Heart left ventricle (tissue), 16 donors: ENCODE measurements around the gene RABL6. TPM values are rescaled to one million over a fixed set of nuclear protein-coding genes. Genes with fewer than 3 reads are reported as not detected.
A peak's percentile ranks its signal among the peaks of the same experiment; 100 is the strongest.
"Not testable (repeated sequence)": the region's sequence is repeated elsewhere in the genome, so short reads cannot be mapped to it uniquely, and the experiment has no call there.

Experiments used
- ATAC-seq, 4 donors: fragments of 200-7000 bp; cut with Tn5 transposase; one replicate each; pipeline ENCODE4 v1.9.1; 2020 to 2022; ENCODE audit warnings: moderate library complexity in 4 of 4, mild to moderate bottlenecking in 3 of 4, moderate number of reproducible peaks in 1 of 4
- DNase-seq, 5 donors: peaks; one replicate each; pipeline ENCODE4 v3.0.0-alpha.2; 2020
- H3K27ac ChIP-seq, 12 donors: fragments of 200-600 bp; sonication (generic) in 4 of 12; one replicate each; pipeline versions ENCODE4 v1.5.0 to v1.8.0; 2016 to 2022; ENCODE audit warnings: mild to moderate bottlenecking in 2 of 12
- H3K27me3 ChIP-seq, 9 donors: fragments of 200-600 bp; sonication (generic) in 2 of 9; one replicate each; pipeline versions ENCODE4 v1.5.1 to v1.8.0; 2016 to 2022; ENCODE audit warnings: mild to moderate bottlenecking in 3 of 9
- H3K36me3 ChIP-seq, 9 donors: fragments of 200-600 bp; sonication (generic) in 2 of 9; one replicate each; pipeline versions ENCODE4 v1.5.0 to v1.8.0; 2018 to 2022; ENCODE audit warnings: mild to moderate bottlenecking in 2 of 9
- H3K4me1 ChIP-seq, 12 donors: fragments of 200-600 bp; sonication (generic) in 4 of 12; one replicate each; pipeline versions ENCODE4 v1.5.0 to v1.8.0; 2016 to 2022; ENCODE audit warnings: mild to moderate bottlenecking in 3 of 12
- H3K4me3 ChIP-seq, 12 donors: fragments of 200-600 bp; sonication (generic) in 4 of 12; one replicate each; pipeline versions ENCODE4 v1.5.0 to v1.8.0; 2017 to 2022; ENCODE audit warnings: mild to moderate bottlenecking in 9 of 12, moderate library complexity in 4 of 12
- H3K9me3 ChIP-seq, 12 donors: fragments of 200-600 bp; sonication (generic) in 4 of 12; one replicate each; pipeline versions ENCODE4 v1.5.0 to v1.8.0; 2016 to 2022; ENCODE audit warnings: mild to moderate bottlenecking in 1 of 12
- POLR2A ChIP-seq, 2 donors: fragments of 450-650 bp; IDR thresholded peaks; one replicate each; pipeline ENCODE4 v1.6.1; 2017; ENCODE audit warnings: antibody characterized with exemption in 2 of 2, mild to moderate bottlenecking in 2 of 2, moderate library complexity in 2 of 2
- WGBS, 4 donors: extraction: QIAGEN DNeasy Blood & Tissue Kit in 2 of 4; methylation state at CpG; one replicate each; pipeline versions ENCODE4 v1.1.5 to v1.1.7; 2013 to 2018; 5-methylcytosine and 5-hydroxymethylcytosine counted together
- intact Hi-C, 10 donors: fragments of 100-400 bp; cut with DNase I; formaldehyde crosslinking; loops; one replicate each; pipeline versions ENCODE4 v1.11.1 to v1.14.2; 2022
- polyA plus RNA-seq, 2 donors: library from polyadenylated mRNA; stranded (reverse); fragments of 200-250 nt; gene quantifications; one replicate each; pipeline ENCODE4 v1.2.3, GENCODE V29; 2013
- total RNA-seq, 9 donors: library from RNA; depleted of rRNA in 2 of 9; stranded (reverse); fragments of >200 nt in 2 of 9; fragmentation: NEBNext Ultra II Directional in 3 of 9; extraction: Animal tissue kit (Norgen Biotek cat#: 25700) in 3 of 9; gene quantifications; one replicate each; pipeline versions ENCODE4 v1.1.0 to v1.2.4, GENCODE V29; 2016 to 2023
- TF ChIP-seq, protein P1 (sequence below), 12 donors: fragments of 200-600 bp; sonication (generic) in 4 of 12; IDR thresholded peaks; one replicate each; pipeline versions ENCODE4 v1.5.0 to v1.8.0; 2018 to 2022; ENCODE audit warnings: antibody characterized with exemption in 12 of 12, mild to moderate bottlenecking in 5 of 12
- donor health status: ischemic (EF 13 %, LVEDD 7.1; RV severe dilation, severe dysfunction).
- donor health status: healthy with polysubstance abuse.
- donor health status: DM: no; HTN: yes; CAD: no.
- donor health status: DM: no; HTN: no; CAD: no.
- donor health status: ischemic (EF 25% LVEDD 6.9; RV normal size, moderate dysfunction).
- donor health status: ischemic (EF 25% LVEDD 5.7; RV mildly dilated, moderate dysfunction).
- donor health status: healthy.
- donor health status: DM: yes; HTN: yes; CAD: no.
- donor health status: ischemic (EF 35%, LVEDD 5.7; RV mildly dilated, moderate dysfunction).
- donor health status: nonischemic (EF 11% LVEDD 7.7; RV severe dilation, severe dysfunction).
- donor health status: DM: yes; HTN: yes; CAD: no.
- donor health status: PGD.
- donor health status: ischemic (EF 29% LVEDD 5.4; RV normal size, mild dysfunction).
- donor health status: nonischemic (EF 23%, LVEDD 6.1; RV moderate dilation, normal function).

RABL6 gene
- total and polyA plus RNA-seq, 11 donors = 59.4 to 90.8 (median 71.6) TPM

DNA sequence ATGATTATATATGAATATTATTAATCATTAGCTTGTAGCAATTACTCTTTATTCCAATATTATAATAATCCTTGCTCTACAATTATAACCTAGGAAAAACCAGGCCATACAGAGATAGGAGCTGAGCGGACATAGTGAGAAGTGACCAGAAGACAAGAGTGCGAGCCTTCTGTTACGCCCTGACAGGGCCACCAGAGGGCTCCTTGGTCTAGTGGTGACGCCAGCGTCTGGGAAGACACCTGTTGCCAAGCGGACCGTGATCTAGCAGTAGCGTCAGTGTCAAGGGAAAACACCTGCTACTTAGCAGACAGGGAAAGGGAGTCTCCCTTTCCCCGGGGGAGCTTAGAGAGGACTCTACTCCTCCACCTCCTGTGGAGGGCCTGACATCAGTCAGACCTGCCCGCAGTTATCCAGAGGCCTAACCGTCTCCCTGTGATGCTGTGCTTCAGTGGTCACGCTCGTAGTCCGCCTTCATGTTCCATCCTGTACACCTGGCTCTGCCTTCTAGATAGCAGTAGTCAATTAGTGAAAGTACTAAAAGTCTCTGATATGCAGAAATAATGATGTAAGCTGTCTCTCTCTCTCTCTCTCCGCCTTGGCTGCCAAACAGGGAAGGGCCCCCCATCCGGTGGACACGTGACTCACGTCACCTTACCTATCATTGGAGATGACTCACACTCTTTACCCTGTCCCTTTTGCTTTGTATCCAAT, 41.2 kb upstream of the RABL6 start:
- H3K27ac ChIP-seq, intact Hi-C loops, H3K36me3 ChIP-seq, H3K4me1 ChIP-seq, ATAC-seq, H3K4me3 ChIP-seq, H3K27me3 ChIP-seq, H3K9me3 ChIP-seq: not testable (repeated sequence)
- 37 to 63% (median 47%) methylated on average over 12 to 18 of the region's 18 CpGs for WGBS, 4 donors
- TF ChIP-seq, protein P1, sequence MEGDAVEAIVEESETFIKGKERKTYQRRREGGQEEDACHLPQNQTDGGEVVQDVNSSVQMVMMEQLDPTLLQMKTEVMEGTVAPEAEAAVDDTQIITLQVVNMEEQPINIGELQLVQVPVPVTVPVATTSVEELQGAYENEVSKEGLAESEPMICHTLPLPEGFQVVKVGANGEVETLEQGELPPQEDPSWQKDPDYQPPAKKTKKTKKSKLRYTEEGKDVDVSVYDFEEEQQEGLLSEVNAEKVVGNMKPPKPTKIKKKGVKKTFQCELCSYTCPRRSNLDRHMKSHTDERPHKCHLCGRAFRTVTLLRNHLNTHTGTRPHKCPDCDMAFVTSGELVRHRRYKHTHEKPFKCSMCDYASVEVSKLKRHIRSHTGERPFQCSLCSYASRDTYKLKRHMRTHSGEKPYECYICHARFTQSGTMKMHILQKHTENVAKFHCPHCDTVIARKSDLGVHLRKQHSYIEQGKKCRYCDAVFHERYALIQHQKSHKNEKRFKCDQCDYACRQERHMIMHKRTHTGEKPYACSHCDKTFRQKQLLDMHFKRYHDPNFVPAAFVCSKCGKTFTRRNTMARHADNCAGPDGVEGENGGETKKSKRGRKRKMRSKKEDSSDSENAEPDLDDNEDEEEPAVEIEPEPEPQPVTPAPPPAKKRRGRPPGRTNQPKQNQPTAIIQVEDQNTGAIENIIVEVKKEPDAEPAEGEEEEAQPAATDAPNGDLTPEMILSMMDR (IDR thresholded peaks at IDR 0.05) = peak; percentile 17 to 45 (median 40)
- peak in 4 of 5 donors; percentile 40 to 73 (median 60) for DNase-seq

DNA sequence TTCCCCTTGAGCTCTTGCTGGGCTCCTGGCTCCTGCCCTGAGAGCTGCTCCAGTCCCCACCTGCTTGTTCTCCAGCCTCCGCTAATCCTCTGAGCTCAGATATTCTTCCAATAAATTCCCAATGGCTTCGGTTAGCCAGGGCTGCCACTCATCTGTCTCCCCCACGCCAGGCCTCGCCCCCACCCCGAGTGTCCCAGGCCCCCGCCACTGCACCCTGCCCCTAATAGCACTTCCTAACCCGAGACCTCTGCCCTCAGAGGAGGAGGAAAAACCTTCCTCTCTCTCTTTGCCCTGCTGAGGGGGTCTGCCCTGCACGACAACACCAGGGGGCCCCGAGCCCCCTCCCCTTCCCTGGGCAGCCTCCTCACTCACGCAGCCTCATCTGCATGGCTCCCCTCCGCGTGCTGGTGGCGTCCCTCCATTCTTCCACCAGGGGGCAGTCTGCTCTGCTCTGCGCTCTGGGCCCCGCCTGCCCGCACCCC, 38.0 kb upstream of the RABL6 start:
- peak in 2 of 4 donors; percentile 48 to 52 for ATAC-seq

DNA sequence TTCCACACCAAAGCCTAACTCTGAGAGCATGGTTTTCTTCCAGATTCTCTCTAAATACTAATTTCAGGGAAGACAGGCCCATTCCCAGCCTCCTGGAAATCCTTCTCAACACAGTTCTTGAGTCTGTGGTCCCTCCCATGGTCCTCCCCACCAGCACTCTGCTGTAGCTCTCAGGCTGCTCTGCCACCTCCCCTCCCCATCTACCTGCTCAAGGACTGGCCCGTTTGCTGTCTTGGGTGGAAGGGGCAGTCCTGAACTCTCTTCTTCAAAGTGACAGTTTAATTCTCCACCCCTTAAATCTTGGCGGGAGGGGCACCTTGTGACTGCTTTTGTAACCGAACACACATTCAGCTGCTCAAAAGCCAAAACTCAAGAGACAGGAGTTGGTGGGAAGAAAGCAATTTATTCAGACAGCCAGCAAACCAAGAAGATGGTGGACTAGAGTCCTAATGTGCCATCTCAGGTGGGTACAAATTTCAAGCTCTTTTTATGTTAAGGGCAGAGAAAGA, 35.8 kb upstream of the RABL6 start:
- no peak overlapping the region for H3K27ac ChIP-seq
- no peak for TF ChIP-seq POLR2A (IDR thresholded peaks at IDR 0.05)
- TF ChIP-seq, protein P1 (IDR thresholded peaks at IDR 0.05) = no peak

More for the DNA sequence above, 38.0 kb upstream of the RABL6 start:
- WGBS, 4 donors = 10 to 23% (median 12%) methylated on average over 9 to 16 of the region's 16 CpGs
- H3K27ac ChIP-seq = no peak overlapping the region
- no peak overlapping the region for H3K4me3 ChIP-seq
- no peaks in the 10 kb centered on the region for H3K36me3 ChIP-seq
- intact Hi-C loops = no loop called here
- H3K27me3 ChIP-seq = peaks cover 0 to 7% (median 0%) of the 10 kb centered on the region in 9 donors
- peak in 1 of 5 donors; percentile 22 for DNase-seq
- peaks cover 0 to 4% (median 0%) of the 10 kb centered on the region in 12 donors for H3K4me1 ChIP-seq
- H3K9me3 ChIP-seq = peaks cover 0 to 9% (median 5%) of the 10 kb centered on the region in 12 donors
- TF ChIP-seq, protein P1 (IDR thresholded peaks at IDR 0.05) = peak; percentile 23 to 50 (median 36)
- no peak for TF ChIP-seq POLR2A (IDR thresholded peaks at IDR 0.05)

DNA sequence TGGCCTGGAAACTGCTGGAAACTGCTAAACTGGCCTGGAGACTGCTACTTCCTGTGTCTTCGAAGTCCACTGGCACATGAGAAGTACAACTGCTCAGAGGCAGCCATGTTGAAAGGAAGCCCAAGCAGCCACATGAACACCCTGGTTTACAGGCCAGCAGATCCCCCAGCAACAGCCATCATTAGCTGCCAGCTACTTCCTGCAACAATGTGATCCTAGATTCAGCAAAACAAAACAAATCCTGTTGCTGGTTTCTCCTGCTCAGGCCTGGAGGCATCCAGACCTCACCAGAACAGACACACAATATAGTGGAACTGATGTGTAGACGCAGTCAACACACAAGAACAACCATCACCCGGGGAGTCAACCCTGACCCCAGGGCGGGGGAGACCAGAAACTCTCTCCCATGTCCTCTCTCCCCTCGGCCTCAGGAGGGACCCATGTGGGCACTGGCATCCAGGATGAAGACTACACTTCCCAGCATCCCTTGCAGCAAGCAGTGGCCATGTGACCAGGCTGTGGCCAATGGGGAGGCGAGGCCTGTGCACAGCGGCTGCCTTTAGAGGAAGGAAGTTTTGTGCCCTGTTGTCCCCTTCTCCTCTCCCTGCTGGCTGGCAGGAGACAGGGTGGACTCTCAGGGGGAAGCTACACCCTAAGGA, 34.2 kb upstream of the RABL6 start:
- peaks cover 0 to 9% (median 5%) of the 10 kb centered on the region in 12 donors for H3K9me3 ChIP-seq
- no peak for DNase-seq
- H3K27me3 ChIP-seq = no peaks in the 10 kb centered on the region
- TF ChIP-seq, protein P1 (IDR thresholded peaks at IDR 0.05) = no peak
- TF ChIP-seq POLR2A (IDR thresholded peaks at IDR 0.05) = no peak
- no peaks in the 10 kb centered on the region for H3K36me3 ChIP-seq
- peak in 3 of 4 donors; percentile 42 to 69 (median 49) for ATAC-seq
- H3K4me3 ChIP-seq = no peak overlapping the region
- no peak overlapping the region for H3K27ac ChIP-seq
- WGBS, 4 donors = 78 to 87% (median 85%) methylated on average over 7 of the region's 7 CpGs
- H3K4me1 ChIP-seq = no peaks in the 10 kb centered on the region
- intact Hi-C loops = no loop called here

More for the DNA sequence above, 35.8 kb upstream of the RABL6 start:
- ATAC-seq (no peak), DNase-seq (no peak)
- no peaks in the 10 kb centered on the region for H3K36me3 ChIP-seq
- H3K4me1 ChIP-seq = no peaks in the 10 kb centered on the region
- 82 to 84% (median 83%) methylated on average over 3 of the region's 3 CpGs for WGBS, 4 donors
- intact Hi-C loops = no loop called here
- no peak overlapping the region for H3K4me3 ChIP-seq
- H3K27me3 ChIP-seq = peaks cover 0 to 7% (median 0%) of the 10 kb centered on the region in 9 donors
- H3K9me3 ChIP-seq = peaks cover 0 to 9% (median 5%) of the 10 kb centered on the region in 12 donors
